HepG2 (cell line): ENCODE measurements around the gene UCK2. TPM values are rescaled to one million over a fixed set of nuclear protein-coding genes. Genes with fewer than 3 reads are reported as not detected.
A peak's percentile ranks its signal among the peaks of the same experiment; 100 is the strongest.

ENCODE experiments used
- BHLHE40 ChIP-seq: IDR thresholded peaks from 2 replicates; pipeline ENCODE4 v1.6.1; 2011; ENCODE audit warnings: low read length, improper control_type of control experiment
- CC2D1A ChIP-seq: sonication (generic); formaldehyde crosslinking; IDR thresholded peaks from 2 replicates; pipeline ENCODE4 v1.8.1; 2023; ENCODE audit warnings: mild to moderate bottlenecking, missing genetic modification reagents
- ELF1 ChIP-seq: sonication (generic); formaldehyde crosslinking; IDR thresholded peaks from 2 replicates; pipeline ENCODE4 v1.4.0; 2020; ENCODE audit warnings: missing genetic modification reagents
- HMG20B ChIP-seq: conservative IDR thresholded peaks from 2 replicates; pipeline ENCODE4 v1.6.1; 2016; ENCODE audit warnings: missing genetic modification reagents, missing compliant biosample characterization
- HNRNPK ChIP-seq: fragments of 200-400 bp; formaldehyde crosslinking; IDR thresholded peaks from 2 replicates; pipeline ENCODE4 v1.6.1; 2018; ENCODE audit warnings: low read length, low read depth, moderate library complexity, mild to moderate bottlenecking; ENCODE audit not compliant: poor library complexity, severe bottlenecking
- KDM2A ChIP-seq: sonication (generic); formaldehyde crosslinking; IDR thresholded peaks from 2 replicates; pipeline ENCODE4 v1.4.0; 2020; ENCODE audit warnings: low read depth, missing genetic modification reagents, borderline replicate concordance
- NCOR1 ChIP-seq: fragments of 200-600 bp; sonication (generic); IDR thresholded peaks from 2 replicates; pipeline ENCODE4 v1.7.0; 2017; ENCODE audit warnings: antibody characterized with exemption, low read length, borderline replicate concordance
- PRMT3 ChIP-seq: sonication (generic); formaldehyde crosslinking; IDR thresholded peaks from 2 replicates; pipeline ENCODE4 v1.8.1; 2022; ENCODE audit warnings: low read depth, mild to moderate bottlenecking, moderate library complexity, missing genetic modification reagents, borderline replicate concordance
- PRPF4 ChIP-seq: fragments of 200-400 bp; formaldehyde crosslinking; IDR thresholded peaks from 2 replicates; pipeline ENCODE4 v1.6.1; 2016; ENCODE audit warnings: low read length, low read depth; ENCODE audit not compliant: poor library complexity, severe bottlenecking
- RAD21 ChIP-seq: fragments of 450-650 bp; formaldehyde crosslinking; IDR thresholded peaks from 2 replicates; pipeline ENCODE4 v1.5.0; 2020; ENCODE audit warnings: mild to moderate bottlenecking
- RBM22 ChIP-seq: fragments of 200-400 bp; formaldehyde crosslinking; optimal IDR thresholded peaks from 2 replicates; pipeline ENCODE3; 2017; ENCODE audit warnings: mild to moderate bottlenecking, low read length, moderate library complexity
- SP1 ChIP-seq, 2 experiments: fragments of 450-650 bp in 1 of 2; sonication (generic) in 1 of 2; formaldehyde crosslinking in 1 of 2; IDR thresholded peaks; 2 replicates each; pipeline versions ENCODE4 v1.4.0 to v1.6.1; 2016 to 2020; ENCODE audit warnings: missing genetic modification reagents in 1 of 2
- STAT5B ChIP-seq: sonication (generic); formaldehyde crosslinking; IDR thresholded peaks from 2 replicates; pipeline ENCODE4 v1.4.0; 2020; ENCODE audit warnings: missing genetic modification reagents
- ZNF264 ChIP-seq: sonication (generic); formaldehyde crosslinking; IDR thresholded peaks from 2 replicates; pipeline ENCODE4 v1.4.0; 2020; ENCODE audit warnings: missing genetic modification reagents
- ZNF382 ChIP-seq: sonication (generic); formaldehyde crosslinking; IDR thresholded peaks from 2 replicates; pipeline ENCODE4 v1.5.0; 2020; ENCODE audit warnings: missing genetic modification reagents, mild to moderate bottlenecking, borderline replicate concordance
- ZNF431 ChIP-seq: sonication (generic); formaldehyde crosslinking; IDR thresholded peaks from 2 replicates; pipeline ENCODE4 v1.9.0; 2022; ENCODE audit warnings: missing genetic modification reagents, low read depth, mild to moderate bottlenecking, borderline replicate concordance
- ZNF530 ChIP-seq: sonication (generic); formaldehyde crosslinking; IDR thresholded peaks from 2 replicates; pipeline ENCODE4 v1.5.0; 2020; ENCODE audit warnings: low read depth, mild to moderate bottlenecking, missing genetic modification reagents
- ZNF556 ChIP-seq: sonication (generic); formaldehyde crosslinking; IDR thresholded peaks from 2 replicates; pipeline ENCODE4 v1.4.0; 2020; ENCODE audit warnings: mild to moderate bottlenecking, missing genetic modification reagents, borderline replicate concordance
- ZNF747 ChIP-seq: sonication (generic); formaldehyde crosslinking; IDR thresholded peaks from 2 replicates; pipeline ENCODE4 v1.8.1; 2023; ENCODE audit warnings: missing genetic modification reagents, mild to moderate bottlenecking, borderline replicate concordance
- ZNF772 ChIP-seq: sonication (generic); formaldehyde crosslinking; IDR thresholded peaks from 2 replicates; pipeline ENCODE4 v1.5.0; 2020; ENCODE audit warnings: mild to moderate bottlenecking, missing genetic modification reagents
- polyA plus RNA-seq, 8 experiments: library from polyadenylated mRNA; depleted of rRNA in 3 of 8; stranded (reverse) in 7 of 8; unstranded in 1 of 8; fragments of >200 nt; fragmentation: Illumina TruSeq in 4 of 8; extraction: Trizol in 4 of 8; gene quantifications; 2 replicates each; pipeline versions ENCODE4 v1.2.1 to v1.2.3, GENCODE V29; 2011 to 2016; ENCODE audit warnings: low read depth in 4 of 8, missing spikeins in 1 of 8, mixed read lengths in 1 of 8; ENCODE audit not compliant: insufficient read depth in 1 of 8
- total RNA-seq, 5 experiments: library from RNA; depleted of rRNA; stranded (reverse); fragments of >200 nt; fragmentation: Illumina TruSeq; extraction: Trizol; gene quantifications; 2 replicates each; pipeline ENCODE4 v1.2.3, GENCODE V29; 2016; ENCODE audit warnings: low read depth in 1 of 5
- TF ChIP-seq, protein P1 (sequence below), 2 experiments: sonication (generic) in 1 of 2; formaldehyde crosslinking in 1 of 2; IDR thresholded peaks; 2 replicates each; pipeline versions ENCODE4 v1.5.1 to v1.6.1; 2011 to 2020; ENCODE audit warnings: borderline replicate concordance in 1 of 2, low read depth in 1 of 2, low read length in 1 of 2, mild to moderate bottlenecking in 1 of 2, missing genetic modification reagents in 1 of 2, moderate library complexity in 1 of 2
- TF ChIP-seq, protein P2 (sequence below): sonication (generic); formaldehyde crosslinking; IDR thresholded peaks from 2 replicates; pipeline ENCODE4 v1.4.0; 2020; ENCODE audit warnings: mild to moderate bottlenecking, missing genetic modification reagents
- TF ChIP-seq, protein P3 (sequence below): IDR thresholded peaks from 2 replicates; pipeline ENCODE4 v1.6.1; 2016; ENCODE audit warnings: missing genetic modification reagents, missing compliant biosample characterization
- TF ChIP-seq, protein P4 (sequence below): sonication (generic); formaldehyde crosslinking; IDR thresholded peaks from 2 replicates; pipeline ENCODE4 v1.4.0; 2020; ENCODE audit warnings: mild to moderate bottlenecking, low read depth, missing genetic modification reagents

The UCK2 gene
- total and polyA plus RNA-seq, 2 of the 13 experiments (the other 11 are each of a cell fraction or from before 2014, with no cell fraction given): 64.3 to 78.0 TPM

DNA sequence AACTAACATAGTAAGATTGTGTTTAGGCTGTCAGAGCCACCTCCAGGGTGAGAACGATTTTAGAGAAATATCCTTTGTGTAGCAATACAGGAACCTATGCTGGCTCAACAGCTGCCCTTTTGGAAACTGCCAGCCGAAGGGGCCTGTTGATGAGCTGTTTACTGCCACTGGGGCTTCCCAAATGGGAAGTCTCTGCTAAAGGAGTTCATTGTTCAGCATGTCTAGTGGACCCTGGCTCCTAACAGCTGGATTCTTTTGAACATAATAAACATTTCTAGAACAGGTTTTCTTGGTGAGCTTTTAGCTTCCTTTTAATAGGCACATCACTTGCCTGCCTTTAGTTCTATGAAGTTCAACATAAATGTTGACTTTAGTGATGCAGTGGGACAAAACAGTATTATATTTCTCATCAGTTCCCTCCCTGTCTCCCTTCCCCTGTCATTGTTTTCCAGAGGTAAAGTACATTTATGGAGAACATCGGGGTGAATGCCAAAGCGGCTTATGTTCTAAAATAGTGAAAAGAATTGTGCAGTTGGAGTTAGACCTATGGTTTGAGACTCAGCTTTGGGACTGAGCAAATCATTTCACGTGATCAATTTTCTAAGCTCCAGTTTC, 57.4 kb downstream of the UCK2 start (continued):
- TF ChIP-seq ZNF556 (CRISPR knock-in tag) (no peak), ZNF264 (0 out of 2 replicates have a peak, but pooled peaks have one; percentile 51), SP1 (IDR thresholded peaks at IDR 0.05) (no peak), SP1 (CRISPR knock-in tag; IDR thresholded peaks at IDR 0.05) (no peak), ZNF772 (CRISPR knock-in tag) (no peak), STAT5B (CRISPR knock-in tag) (no peak), ELF1 (CRISPR knock-in tag) (no peak), BHLHE40 (no peak), ZNF747 (CRISPR knock-in tag) (no peak), ZNF530 (CRISPR knock-in tag) (no peak), RBM22 (no peak), RAD21 (no peak), CC2D1A (CRISPR knock-in tag) (no peak), HNRNPK (no peak), PRMT3 (CRISPR knock-in tag) (no peak), KDM2A (CRISPR knock-in tag) (no peak), HMG20B (no peak), PRPF4 (no peak), ZNF382 (CRISPR knock-in tag) (no peak), ZNF431 (CRISPR knock-in tag) (no peak), NCOR1 (peak; percentile 22; the same call in 1 of the 2 replicates)
- TF ChIP-seq, protein P1, sequence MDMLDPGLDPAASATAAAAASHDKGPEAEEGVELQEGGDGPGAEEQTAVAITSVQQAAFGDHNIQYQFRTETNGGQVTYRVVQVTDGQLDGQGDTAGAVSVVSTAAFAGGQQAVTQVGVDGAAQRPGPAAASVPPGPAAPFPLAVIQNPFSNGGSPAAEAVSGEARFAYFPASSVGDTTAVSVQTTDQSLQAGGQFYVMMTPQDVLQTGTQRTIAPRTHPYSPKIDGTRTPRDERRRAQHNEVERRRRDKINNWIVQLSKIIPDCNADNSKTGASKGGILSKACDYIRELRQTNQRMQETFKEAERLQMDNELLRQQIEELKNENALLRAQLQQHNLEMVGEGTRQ (IDR thresholded peaks at IDR 0.05; ENCODE audit: low read depth, low read length): no peak
- TF ChIP-seq, protein P1 (CRISPR knock-in tag; IDR thresholded peaks at IDR 0.05; ENCODE audit: borderline replicate concordance): no peak
- TF ChIP-seq, protein P2, sequence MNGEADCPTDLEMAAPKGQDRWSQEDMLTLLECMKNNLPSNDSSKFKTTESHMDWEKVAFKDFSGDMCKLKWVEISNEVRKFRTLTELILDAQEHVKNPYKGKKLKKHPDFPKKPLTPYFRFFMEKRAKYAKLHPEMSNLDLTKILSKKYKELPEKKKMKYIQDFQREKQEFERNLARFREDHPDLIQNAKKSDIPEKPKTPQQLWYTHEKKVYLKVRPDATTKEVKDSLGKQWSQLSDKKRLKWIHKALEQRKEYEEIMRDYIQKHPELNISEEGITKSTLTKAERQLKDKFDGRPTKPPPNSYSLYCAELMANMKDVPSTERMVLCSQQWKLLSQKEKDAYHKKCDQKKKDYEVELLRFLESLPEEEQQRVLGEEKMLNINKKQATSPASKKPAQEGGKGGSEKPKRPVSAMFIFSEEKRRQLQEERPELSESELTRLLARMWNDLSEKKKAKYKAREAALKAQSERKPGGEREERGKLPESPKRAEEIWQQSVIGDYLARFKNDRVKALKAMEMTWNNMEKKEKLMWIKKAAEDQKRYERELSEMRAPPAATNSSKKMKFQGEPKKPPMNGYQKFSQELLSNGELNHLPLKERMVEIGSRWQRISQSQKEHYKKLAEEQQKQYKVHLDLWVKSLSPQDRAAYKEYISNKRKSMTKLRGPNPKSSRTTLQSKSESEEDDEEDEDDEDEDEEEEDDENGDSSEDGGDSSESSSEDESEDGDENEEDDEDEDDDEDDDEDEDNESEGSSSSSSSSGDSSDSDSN (CRISPR knock-in tag): no peak
- TF ChIP-seq, protein P3, sequence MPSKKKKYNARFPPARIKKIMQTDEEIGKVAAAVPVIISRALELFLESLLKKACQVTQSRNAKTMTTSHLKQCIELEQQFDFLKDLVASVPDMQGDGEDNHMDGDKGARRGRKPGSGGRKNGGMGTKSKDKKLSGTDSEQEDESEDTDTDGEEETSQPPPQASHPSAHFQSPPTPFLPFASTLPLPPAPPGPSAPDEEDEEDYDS: no peak
- TF ChIP-seq, protein P4, sequence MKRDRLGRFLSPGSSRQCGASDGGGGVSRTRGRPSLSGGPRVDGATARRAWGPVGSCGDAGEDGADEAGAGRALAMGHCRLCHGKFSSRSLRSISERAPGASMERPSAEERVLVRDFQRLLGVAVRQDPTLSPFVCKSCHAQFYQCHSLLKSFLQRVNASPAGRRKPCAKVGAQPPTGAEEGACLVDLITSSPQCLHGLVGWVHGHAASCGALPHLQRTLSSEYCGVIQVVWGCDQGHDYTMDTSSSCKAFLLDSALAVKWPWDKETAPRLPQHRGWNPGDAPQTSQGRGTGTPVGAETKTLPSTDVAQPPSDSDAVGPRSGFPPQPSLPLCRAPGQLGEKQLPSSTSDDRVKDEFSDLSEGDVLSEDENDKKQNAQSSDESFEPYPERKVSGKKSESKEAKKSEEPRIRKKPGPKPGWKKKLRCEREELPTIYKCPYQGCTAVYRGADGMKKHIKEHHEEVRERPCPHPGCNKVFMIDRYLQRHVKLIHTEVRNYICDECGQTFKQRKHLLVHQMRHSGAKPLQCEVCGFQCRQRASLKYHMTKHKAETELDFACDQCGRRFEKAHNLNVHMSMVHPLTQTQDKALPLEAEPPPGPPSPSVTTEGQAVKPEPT (CRISPR knock-in tag): no peak
